GM12878 (cell line): ENCODE data around the gene ANKHD1. TPM values are rescaled to one million over a fixed set of nuclear protein-coding genes. Genes with fewer than 3 reads are reported as not detected.
A peak's percentile ranks its signal among the peaks of the same experiment; 100 is the strongest.

Source experiments
- ATF7 ChIP-seq: fragments of 450-650 bp; IDR thresholded peaks from 2 replicates; pipeline ENCODE4 v1.6.1; 2016; ENCODE audit warnings: low read depth, mild to moderate bottlenecking
- CBFB ChIP-seq: IDR thresholded peaks from 2 replicates; pipeline ENCODE4 v1.6.1; 2016; ENCODE audit warnings: antibody characterized with exemption, low read depth
- CBX5 ChIP-seq: sonication (generic); IDR thresholded peaks from 2 replicates; pipeline ENCODE4 v1.6.1; 2016; ENCODE audit warnings: low read depth, moderate library complexity, mild to moderate bottlenecking, inconsistent platforms
- CHD4 ChIP-seq: fragments of 200-600 bp; sonication (generic); IDR thresholded peaks from 2 replicates; pipeline ENCODE4 v1.6.1; 2016; ENCODE audit warnings: mild to moderate bottlenecking
- EZH2 ChIP-seq: IDR thresholded peaks from 2 replicates; pipeline ENCODE4 v1.6.1; 2012; ENCODE audit warnings: low read depth, mild to moderate bottlenecking, control low read depth, inconsistent platforms, low read length, borderline replicate concordance; ENCODE audit not compliant: control insufficient read depth
- HDAC2 ChIP-seq: fragments of 200-600 bp; sonication (generic); IDR thresholded peaks from 2 replicates; pipeline ENCODE4 v1.6.1; 2017
- LARP7 ChIP-seq: fragments of 450-650 bp; IDR thresholded peaks from 2 replicates; pipeline ENCODE4 v1.6.1; 2017; ENCODE audit warnings: mild to moderate bottlenecking
- MEF2B ChIP-seq: fragments of 450-650 bp; IDR thresholded peaks from 2 replicates; pipeline ENCODE4 v1.6.1; 2018; ENCODE audit warnings: mild to moderate bottlenecking, moderate library complexity; ENCODE audit not compliant: partially characterized antibody, poor library complexity, severe bottlenecking
- MXI1 ChIP-seq: fragments of 150-350 bp; IDR thresholded peaks from 2 replicates; pipeline ENCODE4 v1.6.1; 2011; ENCODE audit warnings: low read depth, mild to moderate bottlenecking, inconsistent platforms, low read length, improper control_type of control experiment
- MYB ChIP-seq: fragments of 150-350 bp; IDR thresholded peaks from 2 replicates; pipeline ENCODE4 v1.6.1; 2014; ENCODE audit warnings: mild to moderate bottlenecking, low read depth, low read length, borderline replicate concordance
- SMC3 ChIP-seq: IDR thresholded peaks from 2 replicates; pipeline ENCODE4 v1.6.1; 2011; ENCODE audit warnings: low read length, improper control_type of control experiment, borderline replicate concordance
- SPI1 ChIP-seq: IDR thresholded peaks from 2 replicates; pipeline ENCODE4 v1.6.1; 2011; ENCODE audit warnings: low read depth, mild to moderate bottlenecking, low read length, moderate library complexity, borderline replicate concordance; ENCODE audit not compliant: insufficient read depth
- SUZ12 ChIP-seq: fragments of 200-600 bp; sonication (generic); IDR thresholded peaks from one replicate; pipeline ENCODE4 v1.6.1; 2018; ENCODE audit warnings: antibody characterized with exemption, mild to moderate bottlenecking; ENCODE audit not compliant: unreplicated experiment
- TCF12 ChIP-seq: IDR thresholded peaks from 2 replicates; pipeline ENCODE4 v1.6.1; 2011; ENCODE audit warnings: low read depth, mild to moderate bottlenecking, low read length
- TCF3 ChIP-seq: IDR thresholded peaks from 2 replicates; pipeline ENCODE4 v1.6.1; 2012; ENCODE audit warnings: low read depth, mild to moderate bottlenecking, low read length, borderline replicate concordance; ENCODE audit not compliant: insufficient read depth
- TCF7 ChIP-seq: IDR thresholded peaks from 2 replicates; pipeline ENCODE4 v1.6.1; 2014; ENCODE audit warnings: antibody characterized with exemption, borderline replicate concordance
- YY1 ChIP-seq: IDR thresholded peaks from 2 replicates; pipeline ENCODE4 v1.6.1; 2011; ENCODE audit warnings: low read depth, mild to moderate bottlenecking, low read length
- ZNF217 ChIP-seq: fragments of 450-650 bp; IDR thresholded peaks from 2 replicates; pipeline ENCODE4 v1.6.1; 2017; ENCODE audit warnings: antibody characterized with exemption, mild to moderate bottlenecking
- polyA plus RNA-seq, 11 experiments: library from polyadenylated mRNA; depleted of rRNA in 4 of 11; unstranded in 6 of 11; stranded (reverse) in 5 of 11; fragments of >200 nt; fragmentation: Nextera tagmentation in 4 of 11; fragmentation: Illumina TruSeq in 1 of 11; extraction: Ambion mirVana in 4 of 11; extraction: Trizol in 1 of 11; gene quantifications; 1 replicate in 1 of 11; 2 replicates in 10 of 11; pipeline versions ENCODE4 v1.2.1 to v1.2.3, GENCODE V29; 2011 to 2016; ENCODE audit warnings: inconsistent platforms in 2 of 11, missing spikeins in 2 of 11, low read depth in 1 of 11
- total RNA-seq, 4 experiments: library from RNA; depleted of rRNA in 3 of 4; stranded (reverse); fragments of >200 nt in 3 of 4; fragmentation: Illumina TruSeq in 1 of 4; extraction: Trizol in 1 of 4; gene quantifications; 2 replicates each; pipeline versions ENCODE4 v1.2.1 to v1.2.3, GENCODE V29; 2013 to 2021
- TF ChIP-seq, protein P1 (sequence below): fragments of 450-650 bp; IDR thresholded peaks from 2 replicates; pipeline ENCODE4 v1.6.1; 2016; ENCODE audit warnings: mild to moderate bottlenecking, moderate library complexity, borderline replicate concordance
- TF ChIP-seq, protein P2 (sequence below): fragments of 450-650 bp; IDR thresholded peaks from 2 replicates; pipeline ENCODE4 v1.6.1; 2017; ENCODE audit warnings: mild to moderate bottlenecking, moderate library complexity
- TF ChIP-seq, protein P3 (sequence below): fragments of 450-650 bp; IDR thresholded peaks from 2 replicates; pipeline ENCODE4 v1.6.1; 2016; ENCODE audit warnings: mild to moderate bottlenecking

Gene ANKHD1
- total and polyA plus RNA-seq, 10 of the 15 experiments (the other 5 are each of a cell fraction or from before 2014, with no cell fraction given): 31.6 to 96.8 (median 74.3) TPM

DNA sequence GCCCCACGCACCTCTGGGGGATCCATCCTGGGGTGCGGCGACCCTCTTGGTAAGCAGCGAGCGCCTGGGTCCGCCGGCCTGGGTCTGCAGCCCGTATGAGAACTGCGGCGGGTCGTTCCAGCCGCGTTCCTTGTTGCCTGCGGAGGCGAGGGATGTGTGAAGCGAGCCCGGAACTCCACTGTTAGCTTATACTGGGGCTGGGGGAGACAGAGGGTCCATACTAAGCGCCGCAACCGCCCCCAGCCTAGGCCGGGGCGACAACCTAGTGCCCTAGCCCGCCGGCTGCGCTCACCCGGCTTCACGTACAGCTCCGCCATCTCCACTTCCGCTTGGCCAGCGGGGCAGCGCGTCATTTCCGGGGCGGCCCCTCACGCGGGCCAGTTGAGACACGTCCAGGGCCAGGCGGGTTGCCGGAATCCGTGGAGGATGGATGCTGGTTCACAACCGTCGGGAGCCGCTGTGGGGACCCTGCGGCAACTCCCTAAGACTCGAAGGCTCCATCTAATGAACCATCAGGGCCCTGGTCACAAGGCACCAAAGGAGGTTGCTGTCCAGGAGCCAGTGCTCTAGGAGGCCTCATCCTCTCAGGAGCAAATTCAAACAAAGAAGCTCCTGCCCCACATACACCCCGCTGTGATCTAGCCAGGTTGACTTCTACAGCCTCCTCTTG, 155.6 kb downstream of the ANKHD1 start, which contains the start of gene SRA1 (continued):
- TF ChIP-seq, protein P1, sequence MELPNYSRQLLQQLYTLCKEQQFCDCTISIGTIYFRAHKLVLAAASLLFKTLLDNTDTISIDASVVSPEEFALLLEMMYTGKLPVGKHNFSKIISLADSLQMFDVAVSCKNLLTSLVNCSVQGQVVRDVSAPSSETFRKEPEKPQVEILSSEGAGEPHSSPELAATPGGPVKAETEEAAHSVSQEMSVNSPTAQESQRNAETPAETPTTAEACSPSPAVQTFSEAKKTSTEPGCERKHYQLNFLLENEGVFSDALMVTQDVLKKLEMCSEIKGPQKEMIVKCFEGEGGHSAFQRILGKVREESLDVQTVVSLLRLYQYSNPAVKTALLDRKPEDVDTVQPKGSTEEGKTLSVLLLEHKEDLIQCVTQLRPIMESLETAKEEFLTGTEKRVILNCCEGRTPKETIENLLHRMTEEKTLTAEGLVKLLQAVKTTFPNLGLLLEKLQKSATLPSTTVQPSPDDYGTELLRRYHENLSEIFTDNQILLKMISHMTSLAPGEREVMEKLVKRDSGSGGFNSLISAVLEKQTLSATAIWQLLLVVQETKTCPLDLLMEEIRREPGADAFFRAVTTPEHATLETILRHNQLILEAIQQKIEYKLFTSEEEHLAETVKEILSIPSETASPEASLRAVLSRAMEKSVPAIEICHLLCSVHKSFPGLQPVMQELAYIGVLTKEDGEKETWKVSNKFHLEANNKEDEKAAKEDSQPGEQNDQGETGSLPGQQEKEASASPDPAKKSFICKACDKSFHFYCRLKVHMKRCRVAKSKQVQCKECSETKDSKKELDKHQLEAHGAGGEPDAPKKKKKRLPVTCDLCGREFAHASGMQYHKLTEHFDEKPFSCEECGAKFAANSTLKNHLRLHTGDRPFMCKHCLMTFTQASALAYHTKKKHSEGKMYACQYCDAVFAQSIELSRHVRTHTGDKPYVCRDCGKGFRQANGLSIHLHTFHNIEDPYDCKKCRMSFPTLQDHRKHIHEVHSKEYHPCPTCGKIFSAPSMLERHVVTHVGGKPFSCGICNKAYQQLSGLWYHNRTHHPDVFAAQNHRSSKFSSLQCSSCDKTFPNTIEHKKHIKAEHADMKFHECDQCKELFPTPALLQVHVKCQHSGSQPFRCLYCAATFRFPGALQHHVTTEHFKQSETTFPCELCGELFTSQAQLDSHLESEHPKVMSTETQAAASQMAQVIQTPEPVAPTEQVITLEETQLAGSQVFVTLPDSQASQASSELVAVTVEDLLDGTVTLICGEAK: peak; percentile 89
- TF ChIP-seq MEF2B: no peak
- TF ChIP-seq YY1: peak; percentile 94
- no peak for TF ChIP-seq ZNF217
- TF ChIP-seq SMC3: no peak
- TF ChIP-seq MXI1: peak; percentile 84; the same call in 1 of the 2 replicates
- TF ChIP-seq CHD4: no peak
- peak; percentile 77; the same call in 1 of the 2 replicates for TF ChIP-seq LARP7
- no peak for TF ChIP-seq MYB
- TF ChIP-seq TCF7: no peak
- no peak for TF ChIP-seq EZH2
- TF ChIP-seq, protein P2, sequence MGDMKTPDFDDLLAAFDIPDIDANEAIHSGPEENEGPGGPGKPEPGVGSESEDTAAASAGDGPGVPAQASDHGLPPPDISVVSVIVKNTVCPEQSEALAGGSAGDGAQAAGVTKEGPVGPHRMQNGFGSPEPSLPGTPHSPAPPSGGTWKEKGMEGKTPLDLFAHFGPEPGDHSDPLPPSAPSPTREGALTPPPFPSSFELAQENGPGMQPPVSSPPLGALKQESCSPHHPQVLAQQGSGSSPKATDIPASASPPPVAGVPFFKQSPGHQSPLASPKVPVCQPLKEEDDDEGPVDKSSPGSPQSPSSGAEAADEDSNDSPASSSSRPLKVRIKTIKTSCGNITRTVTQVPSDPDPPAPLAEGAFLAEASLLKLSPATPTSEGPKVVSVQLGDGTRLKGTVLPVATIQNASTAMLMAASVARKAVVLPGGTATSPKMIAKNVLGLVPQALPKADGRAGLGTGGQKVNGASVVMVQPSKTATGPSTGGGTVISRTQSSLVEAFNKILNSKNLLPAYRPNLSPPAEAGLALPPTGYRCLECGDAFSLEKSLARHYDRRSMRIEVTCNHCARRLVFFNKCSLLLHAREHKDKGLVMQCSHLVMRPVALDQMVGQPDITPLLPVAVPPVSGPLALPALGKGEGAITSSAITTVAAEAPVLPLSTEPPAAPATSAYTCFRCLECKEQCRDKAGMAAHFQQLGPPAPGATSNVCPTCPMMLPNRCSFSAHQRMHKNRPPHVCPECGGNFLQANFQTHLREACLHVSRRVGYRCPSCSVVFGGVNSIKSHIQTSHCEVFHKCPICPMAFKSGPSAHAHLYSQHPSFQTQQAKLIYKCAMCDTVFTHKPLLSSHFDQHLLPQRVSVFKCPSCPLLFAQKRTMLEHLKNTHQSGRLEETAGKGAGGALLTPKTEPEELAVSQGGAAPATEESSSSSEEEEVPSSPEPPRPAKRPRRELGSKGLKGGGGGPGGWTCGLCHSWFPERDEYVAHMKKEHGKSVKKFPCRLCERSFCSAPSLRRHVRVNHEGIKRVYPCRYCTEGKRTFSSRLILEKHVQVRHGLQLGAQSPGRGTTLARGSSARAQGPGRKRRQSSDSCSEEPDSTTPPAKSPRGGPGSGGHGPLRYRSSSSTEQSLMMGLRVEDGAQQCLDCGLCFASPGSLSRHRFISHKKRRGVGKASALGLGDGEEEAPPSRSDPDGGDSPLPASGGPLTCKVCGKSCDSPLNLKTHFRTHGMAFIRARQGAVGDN: peak; percentile 89
- TF ChIP-seq TCF12: no peak; the same call in 1 of the 2 replicates
- TF ChIP-seq CBFB: no peak
- peak; percentile 88; the same call in 1 of the 2 replicates for TF ChIP-seq TCF3
- TF ChIP-seq CBX5: peak; percentile 30; the same call in 1 of the 2 replicates
- TF ChIP-seq ATF7: peak; percentile 42; the same call in 1 of the 2 replicates
- TF ChIP-seq SUZ12: no peak
- TF ChIP-seq, protein P3, sequence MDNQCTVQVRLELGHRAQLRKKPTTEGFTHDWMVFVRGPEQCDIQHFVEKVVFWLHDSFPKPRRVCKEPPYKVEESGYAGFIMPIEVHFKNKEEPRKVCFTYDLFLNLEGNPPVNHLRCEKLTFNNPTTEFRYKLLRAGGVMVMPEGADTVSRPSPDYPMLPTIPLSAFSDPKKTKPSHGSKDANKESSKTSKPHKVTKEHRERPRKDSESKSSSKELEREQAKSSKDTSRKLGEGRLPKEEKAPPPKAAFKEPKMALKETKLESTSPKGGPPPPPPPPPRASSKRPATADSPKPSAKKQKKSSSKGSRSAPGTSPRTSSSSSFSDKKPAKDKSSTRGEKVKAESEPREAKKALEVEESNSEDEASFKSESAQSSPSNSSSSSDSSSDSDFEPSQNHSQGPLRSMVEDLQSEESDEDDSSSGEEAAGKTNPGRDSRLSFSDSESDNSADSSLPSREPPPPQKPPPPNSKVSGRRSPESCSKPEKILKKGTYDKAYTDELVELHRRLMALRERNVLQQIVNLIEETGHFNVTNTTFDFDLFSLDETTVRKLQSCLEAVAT: peak; percentile 59; the same call in 1 of the 2 replicates
- TF ChIP-seq SPI1: peak; percentile 77
- TF ChIP-seq HDAC2: no peak
